ENCODE data around the gene SLC4A2.

SLC4A2 gene

DNA sequence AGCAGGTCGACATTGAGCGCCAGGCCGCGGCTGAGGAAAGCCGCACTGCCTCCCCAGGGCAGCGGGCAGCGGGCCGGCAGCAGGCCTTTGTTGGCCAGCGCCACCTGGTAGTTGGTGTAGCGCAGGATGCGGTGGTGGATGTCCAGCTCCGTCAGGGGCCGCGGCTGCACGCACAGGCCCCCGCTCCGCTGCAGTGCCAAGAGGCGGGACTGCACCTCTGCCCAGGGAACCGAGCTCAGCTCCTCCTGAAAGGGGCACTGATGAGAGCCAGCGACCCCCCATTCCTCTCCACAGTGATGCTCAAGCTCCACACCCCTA is 40.3 kb upstream of the SLC4A2 start:
- H3F3A ChIP-seq (ENCODE audit: low read depth), result no peaks in the 10 kb centered on the region
- TF ChIP-seq, protein P1, sequence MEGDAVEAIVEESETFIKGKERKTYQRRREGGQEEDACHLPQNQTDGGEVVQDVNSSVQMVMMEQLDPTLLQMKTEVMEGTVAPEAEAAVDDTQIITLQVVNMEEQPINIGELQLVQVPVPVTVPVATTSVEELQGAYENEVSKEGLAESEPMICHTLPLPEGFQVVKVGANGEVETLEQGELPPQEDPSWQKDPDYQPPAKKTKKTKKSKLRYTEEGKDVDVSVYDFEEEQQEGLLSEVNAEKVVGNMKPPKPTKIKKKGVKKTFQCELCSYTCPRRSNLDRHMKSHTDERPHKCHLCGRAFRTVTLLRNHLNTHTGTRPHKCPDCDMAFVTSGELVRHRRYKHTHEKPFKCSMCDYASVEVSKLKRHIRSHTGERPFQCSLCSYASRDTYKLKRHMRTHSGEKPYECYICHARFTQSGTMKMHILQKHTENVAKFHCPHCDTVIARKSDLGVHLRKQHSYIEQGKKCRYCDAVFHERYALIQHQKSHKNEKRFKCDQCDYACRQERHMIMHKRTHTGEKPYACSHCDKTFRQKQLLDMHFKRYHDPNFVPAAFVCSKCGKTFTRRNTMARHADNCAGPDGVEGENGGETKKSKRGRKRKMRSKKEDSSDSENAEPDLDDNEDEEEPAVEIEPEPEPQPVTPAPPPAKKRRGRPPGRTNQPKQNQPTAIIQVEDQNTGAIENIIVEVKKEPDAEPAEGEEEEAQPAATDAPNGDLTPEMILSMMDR (conservative IDR thresholded peaks at IDR 0.05; ENCODE audit: low read length), result no peak
- no peak for TF ChIP-seq EZH2phosphoT487 (IDR thresholded peaks at IDR 0.05; ENCODE audit: borderline replicate concordance)
- peaks cover 23% of the 10 kb centered on the region for H3K4me1 ChIP-seq (ENCODE audit: insufficient read depth, low read length, poor library complexity, severe bottlenecking)
- H3K36me3 ChIP-seq (ENCODE audit: insufficient read depth, low read length), result no peaks in the 10 kb centered on the region
- H3K9ac ChIP-seq (ENCODE audit: low read depth, low read length, poor library complexity, severe bottlenecking), result no peak overlapping the region
- no peaks in the 10 kb centered on the region for H4K20me1 ChIP-seq (ENCODE audit: insufficient read depth, low read length, poor library complexity, severe bottlenecking)
- no peaks in the 10 kb centered on the region for H3K79me2 ChIP-seq (ENCODE audit: insufficient read depth, low read length)
- H3K9me2 ChIP-seq (replicated peaks; ENCODE audit: low read depth, low read length), result no peaks in the 10 kb centered on the region
- no peaks in the 10 kb centered on the region for H3K27me3 ChIP-seq (ENCODE audit: insufficient read depth, low read length, poor library complexity, severe bottlenecking)
- H3K9me3 ChIP-seq (ENCODE audit: insufficient read depth, low read depth, low read length), result no peaks in the 10 kb centered on the region
- H3K4me3 ChIP-seq (ENCODE audit: low read length, poor library complexity, severe bottlenecking), result no peak overlapping the region
- H2AFZ ChIP-seq (ENCODE audit: low read length), result no peak overlapping the region
- H3K4me2 ChIP-seq (ENCODE audit: low read depth, low read length, poor library complexity, severe bottlenecking), result no peak overlapping the region

DNA sequence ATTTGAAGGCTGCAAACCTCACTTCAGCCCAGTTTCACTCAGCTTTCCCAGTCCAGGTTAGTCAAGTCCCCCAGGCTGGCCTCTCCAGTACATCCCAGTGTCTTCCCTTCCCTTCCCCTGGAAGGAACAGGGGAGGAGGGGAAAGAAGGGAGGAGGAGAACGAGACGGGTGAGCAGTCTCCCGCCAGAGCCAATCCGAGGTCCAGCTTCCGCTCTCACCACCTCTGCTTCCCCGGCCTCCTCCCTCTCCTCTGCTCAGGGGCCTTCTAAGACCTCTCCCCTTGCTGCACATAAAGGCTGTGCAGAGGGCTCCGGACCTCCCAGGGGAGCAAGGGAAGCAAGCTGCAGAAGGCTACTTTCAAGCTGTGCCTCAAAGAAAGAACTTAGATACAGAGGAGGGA is 39.2 kb upstream of the SLC4A2 start:
- no peaks in the 10 kb centered on the region for H3K9me2 ChIP-seq (replicated peaks; ENCODE audit: low read depth, low read length)
- H3K4me1 ChIP-seq (ENCODE audit: insufficient read depth, low read length, poor library complexity, severe bottlenecking), result peaks cover 15% of the 10 kb centered on the region
- H3F3A ChIP-seq (ENCODE audit: low read depth), result no peaks in the 10 kb centered on the region
- H4K20me1 ChIP-seq (ENCODE audit: insufficient read depth, low read length, poor library complexity, severe bottlenecking), result no peaks in the 10 kb centered on the region
- TF ChIP-seq, protein P1 (conservative IDR thresholded peaks at IDR 0.05; ENCODE audit: low read length), result no peak
- TF ChIP-seq EZH2phosphoT487 (IDR thresholded peaks at IDR 0.05; ENCODE audit: borderline replicate concordance), result no peak
- no peak overlapping the region for H3K4me2 ChIP-seq (ENCODE audit: low read depth, low read length, poor library complexity, severe bottlenecking)
- no peak overlapping the region for H3K9ac ChIP-seq (ENCODE audit: low read depth, low read length, poor library complexity, severe bottlenecking)
- no peaks in the 10 kb centered on the region for H3K27me3 ChIP-seq (ENCODE audit: insufficient read depth, low read length, poor library complexity, severe bottlenecking)
- H3K36me3 ChIP-seq (ENCODE audit: insufficient read depth, low read length), result no peaks in the 10 kb centered on the region
- no peaks in the 10 kb centered on the region for H3K79me2 ChIP-seq (ENCODE audit: insufficient read depth, low read length)
- no peak overlapping the region for H3K4me3 ChIP-seq (ENCODE audit: low read length, poor library complexity, severe bottlenecking)
- H2AFZ ChIP-seq (ENCODE audit: low read length), result no peak overlapping the region
- H3K9me3 ChIP-seq (ENCODE audit: insufficient read depth, low read depth, low read length), result no peaks in the 10 kb centered on the region

DNA sequence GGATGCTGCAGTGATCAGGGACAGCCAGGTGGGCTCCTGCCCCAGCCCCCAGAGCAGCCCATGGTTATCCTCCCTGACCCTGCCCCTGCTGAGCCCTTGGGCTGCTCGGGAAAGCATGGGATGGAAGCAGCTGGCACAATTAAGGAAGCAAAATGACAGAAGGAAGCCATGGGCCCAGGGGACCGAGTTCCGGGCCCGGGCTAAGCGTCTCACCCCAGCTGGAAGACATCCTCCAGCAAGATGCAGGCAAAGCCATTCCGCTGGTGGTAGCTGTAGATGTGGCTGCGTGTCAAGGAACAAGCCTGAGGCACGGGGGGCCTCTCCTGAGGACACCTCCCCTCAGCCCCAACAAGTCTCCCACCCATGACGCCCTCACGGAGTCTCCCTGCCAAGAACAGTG is 36.2 kb upstream of the SLC4A2 start:
- no peak overlapping the region for H3K4me2 ChIP-seq (ENCODE audit: low read depth, low read length, poor library complexity, severe bottlenecking)
- TF ChIP-seq, protein P1 (conservative IDR thresholded peaks at IDR 0.05; ENCODE audit: low read length), result no peak
- no peak for TF ChIP-seq EZH2phosphoT487 (IDR thresholded peaks at IDR 0.05; ENCODE audit: borderline replicate concordance)
- H2AFZ ChIP-seq (ENCODE audit: low read length), result no peak overlapping the region
- H3K9me3 ChIP-seq (ENCODE audit: insufficient read depth, low read depth, low read length), result no peaks in the 10 kb centered on the region
- H3K4me3 ChIP-seq (ENCODE audit: low read length, poor library complexity, severe bottlenecking), result no peak overlapping the region
- peaks cover 3% of the 10 kb centered on the region for H3K4me1 ChIP-seq (ENCODE audit: insufficient read depth, low read length, poor library complexity, severe bottlenecking)
- H3K9me2 ChIP-seq (replicated peaks; ENCODE audit: low read depth, low read length), result no peaks in the 10 kb centered on the region
- no peaks in the 10 kb centered on the region for H4K20me1 ChIP-seq (ENCODE audit: insufficient read depth, low read length, poor library complexity, severe bottlenecking)
- no peaks in the 10 kb centered on the region for H3K27me3 ChIP-seq (ENCODE audit: insufficient read depth, low read length, poor library complexity, severe bottlenecking)
- H3K36me3 ChIP-seq (ENCODE audit: insufficient read depth, low read length), result no peaks in the 10 kb centered on the region
- H3F3A ChIP-seq (ENCODE audit: low read depth), result no peaks in the 10 kb centered on the region
- H3K79me2 ChIP-seq (ENCODE audit: insufficient read depth, low read length), result no peaks in the 10 kb centered on the region
- H3K9ac ChIP-seq (ENCODE audit: low read depth, low read length, poor library complexity, severe bottlenecking), result no peak overlapping the region

Measured in Loucy (cell line).